ENCODE data around the gene STYX.

- TF ChIP-seq RAD21 (IDR thresholded peaks at IDR 0.05; ENCODE audit: low read length), result no peak
- TF ChIP-seq, protein P1, sequence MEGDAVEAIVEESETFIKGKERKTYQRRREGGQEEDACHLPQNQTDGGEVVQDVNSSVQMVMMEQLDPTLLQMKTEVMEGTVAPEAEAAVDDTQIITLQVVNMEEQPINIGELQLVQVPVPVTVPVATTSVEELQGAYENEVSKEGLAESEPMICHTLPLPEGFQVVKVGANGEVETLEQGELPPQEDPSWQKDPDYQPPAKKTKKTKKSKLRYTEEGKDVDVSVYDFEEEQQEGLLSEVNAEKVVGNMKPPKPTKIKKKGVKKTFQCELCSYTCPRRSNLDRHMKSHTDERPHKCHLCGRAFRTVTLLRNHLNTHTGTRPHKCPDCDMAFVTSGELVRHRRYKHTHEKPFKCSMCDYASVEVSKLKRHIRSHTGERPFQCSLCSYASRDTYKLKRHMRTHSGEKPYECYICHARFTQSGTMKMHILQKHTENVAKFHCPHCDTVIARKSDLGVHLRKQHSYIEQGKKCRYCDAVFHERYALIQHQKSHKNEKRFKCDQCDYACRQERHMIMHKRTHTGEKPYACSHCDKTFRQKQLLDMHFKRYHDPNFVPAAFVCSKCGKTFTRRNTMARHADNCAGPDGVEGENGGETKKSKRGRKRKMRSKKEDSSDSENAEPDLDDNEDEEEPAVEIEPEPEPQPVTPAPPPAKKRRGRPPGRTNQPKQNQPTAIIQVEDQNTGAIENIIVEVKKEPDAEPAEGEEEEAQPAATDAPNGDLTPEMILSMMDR (conservative IDR thresholded peaks at IDR 0.05; ENCODE audit: low read depth, low read length), result no peak
- TF ChIP-seq CHD1 (IDR thresholded peaks at IDR 0.05; ENCODE audit: low read depth, low read length), result no peak
- no peak for TF ChIP-seq SMC3 (IDR thresholded peaks at IDR 0.05; ENCODE audit: low read depth, low read length)
- TF ChIP-seq MXI1 (IDR thresholded peaks at IDR 0.05; ENCODE audit: borderline replicate concordance, low read depth, low read length), result no peak
- no peak for TF ChIP-seq POLR2A (IDR thresholded peaks at IDR 0.05; ENCODE audit: low read depth, low read length)
- TF ChIP-seq RCOR1 (IDR thresholded peaks at IDR 0.05; ENCODE audit: insufficient replicate concordance, low read length), result no peak
- TF ChIP-seq RFX5 (IDR thresholded peaks at IDR 0.05; ENCODE audit: low read depth, low read length), result no peak
- TF ChIP-seq CEBPB (IDR thresholded peaks at IDR 0.05; ENCODE audit: low read depth, low read length), result no peak
These were observed 18.3 kb upstream of the STYX start for GRCh38 chr14:52711666-52712065.
